ENCODE measurements around the gene PLCD3. TPM values are rescaled to one million over a fixed set of nuclear protein-coding genes. Genes with fewer than 3 reads are reported as not detected.
A peak's percentile ranks its signal among the peaks of the same experiment; 100 is the strongest.

Gene PLCD3
- total RNA-seq, 2 experiments from 2014 or later: 2.7 to 3.1 TPM

DNA sequence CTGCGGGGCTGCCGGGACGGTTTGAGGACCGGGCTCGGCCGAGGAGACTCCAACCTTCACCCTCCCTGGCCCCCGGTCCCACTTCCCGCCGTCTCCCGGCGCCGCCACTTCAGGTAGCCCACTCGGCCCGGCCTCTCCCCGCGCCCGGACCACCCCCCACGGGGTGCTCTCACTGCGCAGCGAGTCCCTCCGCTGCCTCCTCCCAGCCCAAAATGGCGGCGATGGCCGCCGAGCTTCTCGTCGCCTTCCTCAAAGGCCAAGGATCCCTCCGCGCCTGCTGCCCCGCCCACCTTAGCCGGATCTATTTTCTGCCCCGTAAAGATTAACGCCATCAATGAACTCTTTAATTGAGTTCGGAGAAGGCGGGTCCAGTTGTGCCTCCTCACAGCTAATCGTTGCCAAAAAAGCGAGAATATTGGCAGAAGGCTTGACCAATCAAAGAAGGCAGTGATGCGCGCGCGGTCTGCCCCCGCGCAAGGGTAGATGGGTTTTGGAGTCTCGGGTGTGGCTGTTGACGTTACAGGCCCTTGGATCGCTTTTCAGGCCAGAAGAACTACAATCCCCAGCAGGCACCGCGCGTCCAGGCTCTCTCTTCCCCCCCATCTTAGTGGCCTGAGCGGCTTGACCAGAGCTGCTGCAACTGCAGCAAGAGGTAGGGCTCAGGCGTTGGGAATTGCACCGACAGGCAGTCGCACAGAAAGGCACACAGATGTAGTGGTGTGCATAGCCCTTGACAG is 29.1 kb upstream of the PLCD3 start, which contains the start of gene HEXIM2:
Gene HEXIM2 (plus strand): TSS at position 588 of the 737 bp plus-strand sequence. CDS start 919 bp downstream, outside the sequence.
- no peaks in the 10 kb centered on the region for H3K9me3 Mint-ChIP-seq
- peaks cover 34% of the 10 kb centered on the region for H3K36me3 Mint-ChIP-seq (ENCODE audit: low read depth)
- H3K4me3 Mint-ChIP-seq: peak within 1 kb of the TSS; percentile 98
- no peaks in the 10 kb centered on the region for H3K27me3 Mint-ChIP-seq
- ChIA-PET CTCF (interaction anchor here (0.7 to 7.6 kb wide), 7 partner anchors 11 to 59 kb away, joined by 3 to 198 read pairs (median 9); partner anchors contain the start of genes ACBD4 and HEXIM1), POLR2A (interaction anchor here (0.7 to 8.9 kb wide), 23 partner anchors 10 to 263 kb away, joined by 3 to 470 read pairs (median 6); partner anchors contain the start of genes ACBD4, EFTUD2, FMNL1 and HEXIM1)
- peak within 1 kb of the TSS; percentile 90 for H3K27ac Mint-ChIP-seq
- DNase-seq: peak; percentile 98
- H3K4me1 Mint-ChIP-seq: peaks cover 44% of the 10 kb centered on the region

GRCh38 chr17:45160447-45161287 is 28.4 kb upstream of the PLCD3 start:
- ChIA-PET CTCF (interaction anchor here (0.7 to 7.6 kb wide), 7 partner anchors 10 to 60 kb away, joined by 3 to 198 read pairs (median 9); partner anchors contain the start of genes ACBD4 and HEXIM1), POLR2A (interaction anchor here (0.8 to 8.9 kb wide), 21 partner anchors 11 to 262 kb away, joined by 3 to 470 read pairs (median 7); partner anchors contain the start of genes ACBD4, EFTUD2, FMNL1 and HEXIM1)
- H3K27ac Mint-ChIP-seq: peak overlapping the region; percentile 90
- H3K27me3 Mint-ChIP-seq: no peaks in the 10 kb centered on the region
- no peaks in the 10 kb centered on the region for H3K9me3 Mint-ChIP-seq
- H3K4me1 Mint-ChIP-seq: peaks cover 48% of the 10 kb centered on the region
- DNase-seq: peak; percentile 60
- peaks cover 37% of the 10 kb centered on the region for H3K36me3 Mint-ChIP-seq (ENCODE audit: low read depth)
- H3K4me3 Mint-ChIP-seq: peak overlapping the region; percentile 98

GRCh38 chr17:45156242-45156641 is 23.9 kb upstream of the PLCD3 start:
- DNase-seq: no peak
- ChIA-PET POLR2A (no interaction called here), CTCF (interaction anchor here (1.2 to 3.2 kb wide), 3 partner anchors 17 to 41 kb away, joined by 3 to 35 read pairs (median 31); partner anchors contain the start of gene ACBD4)
- H3K27ac Mint-ChIP-seq: no peak overlapping the region
- no peak overlapping the region for H3K4me3 Mint-ChIP-seq
- no peaks in the 10 kb centered on the region for H3K27me3 Mint-ChIP-seq
- H3K4me1 Mint-ChIP-seq: peaks cover 38% of the 10 kb centered on the region
- H3K36me3 Mint-ChIP-seq (ENCODE audit: low read depth): peaks cover 38% of the 10 kb centered on the region
- H3K9me3 Mint-ChIP-seq: no peaks in the 10 kb centered on the region

DNA sequence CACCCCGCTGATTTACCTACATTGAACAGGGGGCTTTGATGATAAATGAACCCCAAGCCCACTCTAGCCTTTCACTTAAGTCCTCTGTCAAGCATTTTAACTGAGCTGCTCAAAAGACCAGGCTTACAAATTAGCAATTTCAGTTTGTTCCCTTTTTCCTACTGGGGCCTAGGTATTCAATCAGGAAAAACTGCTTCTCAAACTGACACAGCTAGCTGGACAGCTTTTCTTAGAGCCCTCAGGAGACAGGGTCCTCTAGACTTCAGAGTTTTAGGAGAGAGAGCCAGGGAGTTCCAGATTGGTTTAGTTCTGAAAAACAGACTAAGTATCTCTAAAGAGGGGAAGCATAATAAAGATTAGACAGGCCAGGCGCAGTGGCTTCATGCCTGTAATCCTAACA is 23.2 kb upstream of the PLCD3 start:
- POLR2A ChIA-PET: interaction anchor here (0.6 to 0.7 kb wide), 2 partner anchors 18 to 390 kb away, joined by 3 read pairs; no protein-coding TSS in a partner anchor
- Mint-ChIP-seq H3K27ac (no peak overlapping the region), H3K9me3 (no peaks in the 10 kb centered on the region)

DNA sequence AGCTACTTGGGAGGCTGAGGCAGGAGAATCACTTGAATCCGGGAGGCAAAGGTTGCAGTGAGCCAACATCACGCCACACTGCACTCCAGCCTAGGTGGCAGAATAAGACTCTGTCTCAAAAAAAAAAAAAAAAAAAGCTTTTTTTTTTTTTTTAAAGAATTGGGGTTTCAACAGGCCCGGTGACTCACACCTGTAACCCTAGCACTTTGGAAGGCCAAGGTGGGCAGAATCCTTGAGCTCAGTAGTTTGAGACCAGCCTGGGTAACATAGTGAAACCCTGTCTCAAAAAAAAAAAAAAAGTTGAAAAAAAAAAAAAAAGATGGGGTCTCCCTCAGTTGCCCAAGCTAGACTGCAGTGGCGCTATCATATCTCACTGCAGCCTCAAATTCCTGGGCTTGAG is 22.7 kb upstream of the PLCD3 start:
- Mint-ChIP-seq H3K27ac (no peak overlapping the region), H3K36me3 (ENCODE audit: low read depth) (peaks cover 38% of the 10 kb centered on the region), H3K9me3 (no peaks in the 10 kb centered on the region), H3K4me3 (no peak overlapping the region), H3K4me1 (peaks cover 44% of the 10 kb centered on the region), H3K27me3 (no peaks in the 10 kb centered on the region)
- DNase-seq: no peak
- ChIA-PET CTCF (interaction anchor here (0.6 to 3.2 kb wide), 6 partner anchors 18 to 192 kb away, joined by 3 to 35 read pairs (median 7); partner anchors contain the start of gene ACBD4), POLR2A (interaction anchor here (0.6 to 0.7 kb wide), 2 partner anchors 18 to 389 kb away, joined by 3 read pairs; no protein-coding TSS in a partner anchor)

More for the DNA sequence above, 23.2 kb upstream of the PLCD3 start:
- CTCF ChIA-PET: interaction anchor here (0.6 to 3.2 kb wide), 6 partner anchors 18 to 192 kb away, joined by 3 to 35 read pairs (median 7); partner anchors contain the start of gene ACBD4
- no peak for DNase-seq
- H3K4me1 Mint-ChIP-seq: peaks cover 43% of the 10 kb centered on the region
- H3K4me3 Mint-ChIP-seq: no peak overlapping the region
- no peaks in the 10 kb centered on the region for H3K27me3 Mint-ChIP-seq
- peaks cover 38% of the 10 kb centered on the region for H3K36me3 Mint-ChIP-seq (ENCODE audit: low read depth)

DNA sequence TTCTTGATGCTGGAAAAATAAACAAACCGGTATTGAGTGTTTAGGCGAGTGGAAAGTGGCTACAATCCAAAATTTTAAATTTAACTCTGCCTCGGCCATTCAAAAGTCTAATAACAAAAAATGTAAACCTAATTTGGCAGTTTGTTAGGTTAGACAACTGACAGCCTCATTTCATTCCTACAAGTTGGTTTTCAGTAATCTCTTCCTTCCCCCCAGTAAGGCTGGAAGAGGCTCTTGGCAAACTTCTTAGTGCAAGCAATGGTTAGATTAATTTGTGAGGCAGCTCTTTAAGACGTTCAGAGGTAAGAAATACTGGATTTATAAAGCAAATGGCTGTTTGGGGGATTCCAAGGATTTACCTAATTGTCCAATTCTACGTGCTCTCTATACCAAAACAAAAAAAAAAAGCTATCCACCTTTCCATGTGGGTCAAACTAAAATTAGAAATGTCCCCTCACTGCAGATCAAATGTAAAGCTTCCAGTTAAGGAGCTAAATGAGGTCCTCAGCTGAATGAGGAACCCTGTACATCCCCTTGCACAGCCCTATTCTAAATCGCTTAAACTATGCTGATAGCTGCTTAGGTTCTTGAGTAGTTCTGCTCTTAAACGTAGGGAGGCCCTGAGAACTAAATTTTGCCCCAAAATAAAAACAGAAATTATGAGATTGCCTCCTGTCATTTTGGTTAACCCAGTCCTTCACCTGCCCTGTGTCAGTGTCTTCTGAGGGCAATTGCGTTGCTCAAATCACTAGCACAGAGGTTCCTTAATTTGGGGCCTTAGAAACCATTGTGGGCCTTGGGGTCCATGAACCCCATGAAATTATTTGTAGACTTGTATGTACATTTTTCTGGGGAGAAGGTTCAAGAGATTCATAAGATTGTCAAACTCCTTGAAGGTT is 18.8 kb upstream of the PLCD3 start:
- Mint-ChIP-seq H3K27me3 (no peaks in the 10 kb centered on the region), H3K36me3 (ENCODE audit: low read depth) (peaks cover 29% of the 10 kb centered on the region), H3K27ac (peak overlapping the region; percentile 70), H3K4me3 (peak overlapping the region; percentile 64), H3K4me1 (peaks cover 37% of the 10 kb centered on the region), H3K9me3 (no peaks in the 10 kb centered on the region)
- no peak for DNase-seq
- POLR2A ChIA-PET: interaction anchor here (0.7 to 6.6 kb wide), 13 partner anchors 10 to 165 kb away, joined by 3 to 470 read pairs (median 20); partner anchors contain the start of genes ACBD4, DCAKD, FMNL1 and HEXIM2
- CTCF ChIA-PET: interaction anchor here (1.0 to 11.2 kb wide), 18 partner anchors 10 to 234 kb away, joined by 3 to 347 read pairs (median 4); partner anchors contain the start of genes ACBD4, HEXIM2, MAP3K14 and NMT1

DNA sequence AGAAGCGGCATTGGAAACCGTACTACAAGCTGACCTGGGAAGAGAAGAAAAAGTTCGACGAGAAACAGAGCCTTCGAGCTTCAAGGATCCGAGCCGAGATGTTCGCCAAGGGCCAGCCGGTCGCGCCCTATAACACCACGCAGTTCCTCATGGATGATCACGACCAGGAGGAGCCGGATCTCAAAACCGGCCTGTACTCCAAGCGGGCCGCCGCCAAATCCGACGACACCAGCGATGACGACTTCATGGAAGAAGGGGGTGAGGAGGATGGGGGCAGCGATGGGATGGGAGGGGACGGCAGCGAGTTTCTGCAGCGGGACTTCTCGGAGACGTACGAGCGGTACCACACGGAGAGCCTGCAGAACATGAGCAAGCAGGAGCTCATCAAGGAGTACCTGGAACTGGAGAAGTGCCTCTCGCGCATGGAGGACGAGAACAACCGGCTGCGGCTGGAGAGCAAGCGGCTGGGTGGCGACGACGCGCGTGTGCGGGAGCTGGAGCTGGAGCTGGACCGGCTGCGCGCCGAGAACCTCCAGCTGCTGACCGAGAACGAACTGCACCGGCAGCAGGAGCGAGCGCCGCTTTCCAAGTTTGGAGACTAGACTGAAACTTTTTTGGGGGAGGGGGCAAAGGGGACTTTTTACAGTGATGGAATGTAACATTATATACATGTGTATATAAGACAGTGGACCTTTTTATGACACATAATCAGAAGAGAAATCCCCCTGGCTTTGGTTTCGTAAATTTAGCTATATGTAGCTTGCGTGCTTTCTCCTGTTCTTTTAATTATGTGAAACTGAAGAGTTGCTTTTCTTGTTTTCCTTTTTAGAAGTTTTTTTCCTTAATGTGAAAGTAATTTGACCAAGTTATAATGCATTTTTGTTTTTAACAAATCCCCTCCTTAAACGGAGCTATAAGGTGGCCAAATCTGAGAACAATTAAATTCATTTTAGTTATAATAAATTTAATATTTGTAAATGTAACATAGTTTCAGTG is 17.7 kb upstream of the PLCD3 start:
- Mint-ChIP-seq H3K27ac (peak overlapping the region; percentile 98), H3K27me3 (no peaks in the 10 kb centered on the region), H3K9me3 (no peaks in the 10 kb centered on the region), H3K36me3 (ENCODE audit: low read depth) (peaks cover 29% of the 10 kb centered on the region), H3K4me1 (peaks cover 41% of the 10 kb centered on the region), H3K4me3 (peak overlapping the region; percentile 97)
- DNase-seq: peak; percentile 51
- ChIA-PET CTCF (interaction anchor here (1.1 to 11.2 kb wide), 20 partner anchors 11 to 946 kb away, joined by 3 to 347 read pairs (median 6); partner anchors contain the start of genes ACBD4, HEXIM2, NMT1 and PLCD3), POLR2A (interaction anchor here (0.6 to 6.6 kb wide), 27 partner anchors 9 to 1026 kb away, joined by 3 to 470 read pairs (median 7); partner anchors contain the start of genes ACBD4, DCAKD, EFTUD2 and FMNL1)

- no peaks in the 10 kb centered on the region for H3K9me3 Mint-ChIP-seq
- H3K27me3 Mint-ChIP-seq: no peaks in the 10 kb centered on the region
- H3K4me3 Mint-ChIP-seq: peak overlapping the region; percentile 97
- CTCF ChIA-PET: interaction anchor here (0.8 to 11.2 kb wide), 22 partner anchors 12 to 945 kb away, joined by 3 to 347 read pairs (median 5); partner anchors contain the start of genes ACBD4, HEXIM2 and PLCD3
- peaks cover 43% of the 10 kb centered on the region for H3K4me1 Mint-ChIP-seq
- peak; percentile 81 for DNase-seq
- peak overlapping the region; percentile 98 for H3K27ac Mint-ChIP-seq
- POLR2A ChIA-PET: interaction anchor here (0.6 to 6.6 kb wide), 31 partner anchors 8 to 1026 kb away, joined by 3 to 470 read pairs (median 7); partner anchors contain the start of genes ACBD4, DCAKD, EFTUD2 and FMNL1
- peaks cover 29% of the 10 kb centered on the region for H3K36me3 Mint-ChIP-seq (ENCODE audit: low read depth)
These were observed 16.8 kb upstream of the PLCD3 start for GRCh38 chr17:45149037-45149668.

DNA sequence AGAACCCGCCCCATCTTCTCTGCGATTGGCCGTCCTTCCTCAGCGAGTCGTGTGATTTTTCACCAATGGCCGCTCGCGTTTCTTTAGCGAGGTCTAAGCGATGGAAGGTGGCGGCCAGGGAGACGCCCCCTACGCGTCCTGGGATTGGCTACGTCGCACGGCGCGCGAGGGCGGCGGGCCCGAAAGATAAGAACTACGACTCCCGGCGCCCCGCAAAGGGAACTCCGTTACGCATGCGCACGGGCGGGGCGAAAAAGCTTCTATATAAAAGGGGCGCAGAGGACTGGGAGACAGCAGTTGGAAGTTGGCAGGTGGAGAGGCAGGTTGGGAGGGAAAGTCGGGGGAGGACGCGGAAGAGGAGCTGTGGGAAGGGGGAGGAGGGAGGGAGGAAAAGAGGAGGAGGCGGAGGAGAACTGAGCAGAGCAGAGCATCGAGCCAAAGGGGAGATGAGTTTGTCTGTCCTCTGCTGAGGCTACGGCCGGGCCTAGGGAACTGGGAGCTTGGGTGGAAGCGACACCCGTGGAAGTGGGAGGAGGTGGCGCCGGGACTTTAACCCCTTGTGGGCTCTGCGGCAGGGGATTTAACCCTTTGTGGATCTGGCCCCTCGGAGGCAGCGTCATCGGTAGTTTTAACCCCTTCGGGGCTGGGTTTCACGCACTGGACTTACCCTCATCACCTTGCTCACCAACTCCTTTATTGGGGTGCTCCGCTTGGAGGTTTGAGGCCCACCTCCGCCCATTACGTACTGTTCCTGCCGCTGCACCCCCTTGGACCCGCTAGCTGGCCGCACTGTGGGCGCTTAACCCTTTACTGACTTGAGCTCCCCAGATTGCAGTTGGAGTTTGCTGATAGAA is 16.1 kb upstream of the PLCD3 start, which contains the start of gene HEXIM1:
Gene HEXIM1 (plus strand): TSS at position 293 of the 854 bp plus-strand sequence. CDS start 716 bp downstream, outside the sequence.
- Mint-ChIP-seq H3K4me1 (peaks cover 45% of the 10 kb centered on the region), H3K27me3 (no peaks in the 10 kb centered on the region), H3K9me3 (no peaks in the 10 kb centered on the region), H3K27ac (peak within 1 kb of the TSS; percentile 98), H3K36me3 (ENCODE audit: low read depth) (peaks cover 29% of the 10 kb centered on the region), H3K4me3 (peak within 1 kb of the TSS; percentile 97)
- CTCF ChIA-PET: interaction anchor here (0.6 to 11.2 kb wide), 19 partner anchors 11 to 261 kb away, joined by 3 to 347 read pairs (median 5); partner anchors contain the start of genes ACBD4, DCAKD, HEXIM2 and PLCD3
- DNase-seq: peak; percentile 99
- POLR2A ChIA-PET: interaction anchor here (0.7 to 6.6 kb wide), 26 partner anchors 11 to 261 kb away, joined by 3 to 470 read pairs (median 10); partner anchors contain the start of genes ACBD4, DCAKD, EFTUD2 and FMNL1

Measured in activated CD4-positive, alpha-beta memory T cell treated with anti-CD3 and anti-CD28 coated beads, Interleukin-2, amount 10 ng/mL, durations not matched to agents 7 days and 5 days (primary cell).